ENCODE results near the gene NGEF. TPM values are rescaled to one million over a fixed set of nuclear protein-coding genes. Genes with fewer than 3 reads are reported as not detected.
A peak's percentile ranks its signal among the peaks of the same experiment; 100 is the strongest.

The NGEF gene
- total RNA-seq, 2 experiments from 2014 or later = not detected

DNA sequence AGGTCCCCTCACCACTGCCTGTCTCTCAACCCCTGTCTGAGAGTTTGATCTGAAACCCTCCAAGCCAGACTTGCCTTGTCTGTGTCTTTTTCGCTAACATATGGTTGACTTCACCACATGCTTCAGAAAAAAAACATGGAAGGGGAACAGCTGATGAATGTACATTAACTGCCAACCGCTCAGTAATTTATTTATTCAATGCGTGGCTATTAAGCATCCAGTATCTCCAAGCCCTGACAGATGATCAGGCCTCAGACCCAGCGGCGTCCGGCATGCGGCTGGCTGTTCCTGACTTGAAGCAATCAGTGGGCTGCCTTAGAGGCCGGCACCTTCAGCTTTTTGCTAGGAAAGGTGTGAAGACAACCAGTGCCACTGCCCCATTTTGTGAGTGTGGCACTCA lies 62.3 kb downstream of the NGEF start:
- no peak overlapping the region for H3K27ac Mint-ChIP-seq
- no peaks in the 10 kb centered on the region for H3K4me1 Mint-ChIP-seq
- H3K27me3 Mint-ChIP-seq = peaks cover 4% of the 10 kb centered on the region
- ATAC-seq (ENCODE audit: low read depth) (no peak), DNase-seq (no peak)
- POLR2A ChIA-PET = no interaction called here
- no peaks in the 10 kb centered on the region for H3K9me3 Mint-ChIP-seq
- H3K4me3 Mint-ChIP-seq = no peak overlapping the region
- H3K36me3 Mint-ChIP-seq = no peaks in the 10 kb centered on the region

DNA sequence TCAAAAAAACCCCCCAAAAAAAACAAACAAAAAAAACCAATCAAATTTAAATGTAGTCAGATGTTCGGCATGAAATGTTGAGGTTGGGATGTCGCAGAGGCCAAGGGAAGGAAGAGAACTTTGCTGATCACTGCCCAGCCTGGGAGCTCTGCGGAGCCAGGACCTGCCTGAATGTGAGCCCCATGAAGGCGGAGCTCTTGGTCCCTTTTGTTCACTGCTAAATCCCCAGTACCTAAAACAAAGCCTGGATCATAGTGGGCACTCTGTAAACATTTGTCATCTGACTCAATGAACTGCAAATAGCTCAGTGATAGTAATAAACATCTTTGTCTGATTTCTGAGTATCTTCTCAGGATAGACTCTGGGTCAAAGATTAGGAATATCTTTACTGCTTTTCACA lies 64.0 kb downstream of the NGEF start:
- Mint-ChIP-seq H3K4me3 (no peak overlapping the region), H3K4me1 (no peaks in the 10 kb centered on the region), H3K36me3 (no peaks in the 10 kb centered on the region), H3K9me3 (no peaks in the 10 kb centered on the region), H3K27ac (no peak overlapping the region), H3K27me3 (peaks cover 4% of the 10 kb centered on the region)
- POLR2A ChIA-PET = no interaction called here
- ATAC-seq (ENCODE audit: low read depth) (no peak), DNase-seq (no peak)

DNA sequence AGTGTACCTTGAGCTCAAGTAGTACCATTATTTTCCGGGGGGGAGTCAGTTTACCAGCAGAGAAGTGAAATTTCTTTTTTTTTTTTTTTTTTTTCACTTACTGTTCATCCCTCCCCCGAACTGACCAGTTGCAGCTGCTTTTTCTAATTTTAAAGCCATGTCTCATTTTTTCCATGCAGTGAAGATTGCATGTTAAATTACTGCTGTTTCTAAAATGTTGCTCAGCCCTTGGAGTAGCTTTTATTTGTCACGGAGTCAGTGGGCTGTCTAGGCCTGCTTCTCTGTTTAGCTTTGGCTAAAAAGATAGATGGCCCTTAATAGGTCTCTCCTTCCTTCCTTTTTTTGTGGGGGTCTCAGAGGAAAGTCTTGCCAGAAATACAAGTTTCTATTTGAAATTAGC lies 70.2 kb downstream of the NGEF start:
- POLR2A ChIA-PET = no interaction called here
- ATAC-seq (ENCODE audit: low read depth) (no peak), DNase-seq (no peak)
- Mint-ChIP-seq H3K27me3 (peaks cover 6% of the 10 kb centered on the region), H3K4me1 (no peaks in the 10 kb centered on the region), H3K36me3 (no peaks in the 10 kb centered on the region), H3K9me3 (peaks cover 2% of the 10 kb centered on the region), H3K4me3 (no peak overlapping the region), H3K27ac (no peak overlapping the region)

DNA sequence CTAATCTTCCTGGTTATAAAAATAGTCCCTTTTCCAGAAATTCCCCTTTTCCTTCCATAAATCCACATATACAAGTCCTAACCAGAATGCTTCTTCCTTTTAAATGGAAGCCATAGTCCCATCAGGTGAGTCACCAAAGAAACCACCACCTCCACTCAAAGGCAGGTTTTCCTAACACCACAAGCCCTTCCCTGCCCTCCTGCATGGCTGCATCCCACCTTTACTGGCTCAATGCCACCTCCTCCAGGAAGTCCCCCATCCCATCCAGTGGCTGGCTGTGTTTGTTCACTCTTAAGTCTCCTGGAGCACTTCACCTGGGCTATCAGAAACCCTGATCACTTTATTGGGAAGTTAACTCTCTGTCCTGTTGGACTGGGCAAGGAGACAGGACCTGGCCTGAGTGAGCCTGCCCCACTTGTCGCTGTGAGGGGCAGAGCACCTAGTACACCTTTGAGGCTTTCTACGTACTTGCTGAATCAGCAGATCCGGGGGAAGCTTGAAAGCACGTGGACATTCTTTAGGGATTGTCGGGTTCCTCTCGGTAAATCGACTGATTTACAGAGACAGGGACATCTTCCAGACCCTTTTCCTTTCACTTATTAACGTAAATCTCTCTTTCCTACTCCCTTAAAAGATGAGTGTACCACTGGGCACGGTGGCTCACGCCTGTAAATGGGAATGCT lies 71.0 kb downstream of the NGEF start:
- H3K4me1 Mint-ChIP-seq = no peaks in the 10 kb centered on the region
- H3K4me3 Mint-ChIP-seq = no peak overlapping the region
- peaks cover 13% of the 10 kb centered on the region for H3K27me3 Mint-ChIP-seq
- DNase-seq (no peak), ATAC-seq (ENCODE audit: low read depth) (no peak)
- H3K27ac Mint-ChIP-seq = no peak overlapping the region
- H3K36me3 Mint-ChIP-seq = no peaks in the 10 kb centered on the region
- H3K9me3 Mint-ChIP-seq = peaks cover 2% of the 10 kb centered on the region
- POLR2A ChIA-PET = no interaction called here

DNA sequence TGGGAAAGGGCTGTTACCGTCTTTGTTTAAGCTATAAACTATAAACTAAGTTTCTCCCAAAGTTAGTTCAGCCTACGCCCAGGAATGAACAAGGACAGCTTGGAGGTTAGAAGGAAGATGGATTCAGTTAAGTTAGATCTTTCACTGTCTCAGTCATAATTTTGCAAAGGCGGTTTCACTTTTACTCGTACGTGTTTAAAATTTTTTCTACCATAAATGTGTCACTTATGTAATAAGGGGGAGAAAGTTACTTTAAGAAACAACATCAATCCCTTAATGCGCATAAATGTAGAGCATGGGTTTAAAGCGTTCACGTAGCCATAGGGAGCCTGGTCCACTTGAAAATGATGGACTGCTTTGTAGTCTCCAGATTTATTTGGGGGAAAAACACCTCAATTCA lies 71.7 kb downstream of the NGEF start:
- H3K4me3 Mint-ChIP-seq = no peak overlapping the region
- ATAC-seq (ENCODE audit: low read depth) (no peak), DNase-seq (no peak)
- H3K4me1 Mint-ChIP-seq = no peaks in the 10 kb centered on the region
- peaks cover 2% of the 10 kb centered on the region for H3K9me3 Mint-ChIP-seq
- H3K27me3 Mint-ChIP-seq = peaks cover 14% of the 10 kb centered on the region
- no peaks in the 10 kb centered on the region for H3K36me3 Mint-ChIP-seq
- POLR2A ChIA-PET = no interaction called here
- H3K27ac Mint-ChIP-seq = no peak overlapping the region

DNA sequence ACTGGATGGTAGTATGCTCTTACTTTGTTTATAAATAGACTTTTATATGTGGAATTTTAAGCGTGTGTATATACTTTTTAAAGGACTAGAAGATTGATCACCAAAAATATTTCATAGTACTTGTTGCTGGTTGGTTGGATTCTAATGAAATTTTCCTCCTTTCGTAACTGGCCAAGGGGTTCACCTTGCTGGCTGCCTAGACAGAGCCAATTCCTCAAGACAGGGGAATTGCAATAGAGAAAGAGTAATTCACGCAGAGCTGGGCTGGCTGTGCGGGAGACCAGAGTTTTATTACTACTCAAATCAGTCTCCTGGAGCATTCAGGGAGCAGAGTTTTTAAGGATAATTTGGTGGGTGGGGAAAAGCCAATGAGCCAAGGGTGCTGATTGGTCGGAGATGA lies 72.3 kb downstream of the NGEF start:
- DNase-seq (no peak), ATAC-seq (ENCODE audit: low read depth) (no peak)
- Mint-ChIP-seq H3K27me3 (peaks cover 16% of the 10 kb centered on the region), H3K4me1 (no peaks in the 10 kb centered on the region), H3K36me3 (no peaks in the 10 kb centered on the region), H3K27ac (no peak overlapping the region), H3K4me3 (no peak overlapping the region), H3K9me3 (peaks cover 2% of the 10 kb centered on the region)
- POLR2A ChIA-PET = no interaction called here

DNA sequence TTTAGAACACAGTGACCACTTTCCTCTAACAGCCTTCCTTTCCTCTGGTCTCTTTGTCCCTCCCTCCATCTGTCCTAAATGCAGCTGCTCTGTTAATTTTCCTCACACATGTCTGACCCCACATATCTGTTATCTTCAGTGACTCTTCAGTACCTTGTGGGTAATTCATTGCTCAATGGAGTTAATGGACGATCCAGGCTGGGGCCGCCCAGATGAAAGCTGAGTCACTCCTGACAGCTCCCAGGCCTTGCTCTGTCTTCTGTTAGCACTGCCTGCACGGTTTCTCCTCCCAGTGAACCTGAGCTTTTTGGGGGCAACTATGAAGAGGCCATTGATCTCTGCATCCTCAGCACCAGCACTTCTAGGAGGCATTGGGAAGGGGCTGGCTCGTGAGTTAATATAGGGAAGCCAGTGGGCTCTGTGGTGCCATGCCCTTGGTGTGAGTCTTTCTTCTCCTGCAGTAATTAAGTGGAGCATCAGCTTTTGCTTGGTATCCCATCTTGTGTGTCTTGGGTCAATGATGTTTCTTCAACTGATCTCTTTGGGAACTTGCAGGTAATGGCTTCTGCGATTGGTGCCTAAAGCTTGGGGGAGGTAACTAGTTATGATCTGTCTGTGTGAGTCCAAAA lies 75.7 kb downstream of the NGEF start:
- H3K36me3 Mint-ChIP-seq = no peaks in the 10 kb centered on the region
- no peak overlapping the region for H3K4me3 Mint-ChIP-seq
- POLR2A ChIA-PET = no interaction called here
- H3K27ac Mint-ChIP-seq = no peak overlapping the region
- peaks cover 18% of the 10 kb centered on the region for H3K27me3 Mint-ChIP-seq
- no peaks in the 10 kb centered on the region for H3K4me1 Mint-ChIP-seq
- DNase-seq = no peak
- peaks cover 2% of the 10 kb centered on the region for H3K9me3 Mint-ChIP-seq
- no peak for ATAC-seq (ENCODE audit: low read depth)

DNA sequence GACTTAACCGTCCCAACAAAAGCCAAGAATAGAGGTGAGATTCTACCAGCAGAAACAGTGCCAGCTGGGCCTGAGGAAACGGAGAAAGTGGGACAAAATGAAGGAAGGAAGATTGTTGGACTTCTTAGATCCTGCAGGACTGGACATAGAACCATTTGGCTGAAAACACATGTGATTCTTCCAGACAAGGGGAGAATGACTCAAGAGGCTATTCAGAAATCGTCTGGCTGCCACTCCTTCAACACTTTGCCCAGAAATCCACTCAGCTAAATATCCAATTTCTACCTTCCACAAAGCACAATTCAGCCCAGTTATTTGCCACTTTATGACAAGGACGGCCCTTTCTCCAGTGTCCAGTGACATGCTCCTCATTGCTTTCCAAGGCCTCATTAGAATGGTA lies 81.4 kb downstream of the NGEF start:
- DNase-seq (no peak), ATAC-seq (ENCODE audit: low read depth) (no peak)
- POLR2A ChIA-PET = no interaction called here
- Mint-ChIP-seq H3K4me3 (no peak overlapping the region), H3K36me3 (no peaks in the 10 kb centered on the region), H3K4me1 (no peaks in the 10 kb centered on the region), H3K27ac (no peak overlapping the region), H3K27me3 (peaks cover 46% of the 10 kb centered on the region), H3K9me3 (no peaks in the 10 kb centered on the region)

DNA sequence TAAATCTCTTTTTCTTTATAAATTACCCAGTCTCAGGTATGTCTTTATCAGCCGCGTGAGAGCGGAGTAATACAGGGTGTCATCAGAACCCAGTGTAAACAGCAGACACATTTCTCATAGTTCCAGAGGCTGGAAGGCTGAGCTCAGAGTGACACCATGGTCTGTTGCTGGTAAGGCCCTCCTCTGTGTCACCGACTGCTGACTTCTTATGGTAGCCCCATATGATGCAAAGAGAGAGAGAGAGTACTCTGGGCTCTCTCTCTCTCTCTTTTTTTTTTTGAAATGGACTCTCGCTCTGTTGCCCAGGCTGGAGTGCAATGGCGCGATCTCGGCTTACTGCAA lies 83.0 kb downstream of the NGEF start:
- POLR2A ChIA-PET = no interaction called here
- no peak overlapping the region for H3K4me3 Mint-ChIP-seq
- H3K9me3 Mint-ChIP-seq = no peaks in the 10 kb centered on the region
- H3K27me3 Mint-ChIP-seq = peaks cover 58% of the 10 kb centered on the region
- H3K27ac Mint-ChIP-seq = no peak overlapping the region
- no peaks in the 10 kb centered on the region for H3K4me1 Mint-ChIP-seq
- no peak for ATAC-seq (ENCODE audit: low read depth)
- no peak for DNase-seq
- H3K36me3 Mint-ChIP-seq = no peaks in the 10 kb centered on the region

DNA sequence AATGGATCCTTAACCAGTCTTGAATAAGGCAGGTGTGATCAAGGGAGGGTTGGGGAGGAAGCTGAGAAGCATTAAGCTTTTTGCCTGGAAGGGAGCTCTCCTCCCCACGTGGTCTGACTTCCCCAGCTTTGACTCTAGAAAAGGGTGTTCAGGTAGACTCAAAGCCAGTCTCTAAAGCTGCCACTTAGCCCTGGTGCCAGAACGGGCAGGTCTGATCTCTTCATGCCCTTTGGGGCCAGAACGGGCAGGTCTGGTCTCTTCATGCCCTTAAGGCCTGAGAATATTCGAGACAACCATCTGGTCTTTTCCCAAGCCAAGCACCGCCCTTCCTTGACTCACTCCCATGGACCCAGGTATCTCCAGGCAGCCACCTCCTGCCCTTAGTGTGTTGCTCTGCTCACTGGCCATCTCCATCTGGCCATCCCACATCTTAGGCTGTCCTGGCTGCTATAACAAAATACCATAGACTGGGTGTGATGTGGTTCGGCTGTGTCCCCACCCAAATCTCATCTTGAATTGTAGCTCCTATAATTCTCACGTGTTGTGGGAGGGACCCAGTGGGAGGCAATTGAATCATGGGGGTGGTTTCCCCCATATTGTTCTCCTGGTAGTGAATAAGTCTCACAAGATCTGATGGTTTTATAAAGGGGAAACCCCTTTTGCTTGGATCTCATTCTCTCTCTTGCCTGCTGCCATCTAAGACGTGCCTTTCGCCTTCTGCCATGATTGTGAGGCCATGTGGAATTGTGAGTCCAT lies 83.6 kb downstream of the NGEF start:
- no peak for ATAC-seq (ENCODE audit: low read depth)

DNA sequence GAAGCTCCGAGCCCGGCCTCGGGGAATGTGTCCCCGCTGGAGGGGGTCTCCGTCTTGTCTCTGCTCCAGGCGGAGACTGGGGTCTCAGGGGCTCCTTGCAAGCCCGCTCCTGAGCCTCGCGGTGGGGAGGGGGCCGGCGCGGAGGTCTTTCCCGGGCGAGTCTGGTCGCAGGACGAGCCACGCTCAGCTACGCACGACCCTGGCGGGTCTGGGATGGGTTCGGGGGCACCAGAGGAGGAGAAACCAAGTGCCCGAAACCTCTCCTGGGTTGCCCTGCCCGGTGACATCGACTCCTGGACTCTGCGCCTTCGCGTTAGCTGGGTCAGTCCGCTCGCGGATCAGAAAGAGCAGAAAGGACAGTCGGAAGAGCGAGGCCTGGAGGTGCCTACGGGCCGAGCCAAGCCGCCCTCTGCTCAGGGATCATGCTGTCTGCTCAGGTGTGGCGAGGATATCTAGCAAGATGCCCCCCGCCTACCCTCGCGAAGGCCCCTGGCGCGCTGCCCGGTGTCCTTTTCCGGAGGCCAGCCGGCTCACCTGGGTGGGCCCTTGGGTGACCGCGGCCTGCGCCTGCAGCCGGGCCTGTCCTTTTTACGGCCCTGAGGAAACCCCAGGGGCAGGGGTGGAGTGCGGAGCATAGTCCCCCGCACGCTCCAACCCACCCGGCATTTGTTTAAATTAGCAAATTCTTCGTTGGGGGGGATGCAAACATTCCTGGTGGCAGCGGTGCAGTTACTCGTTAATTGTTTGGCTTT lies 84.3 kb downstream of the NGEF start:
- POLR2A ChIA-PET = no interaction called here
- peaks cover 67% of the 10 kb centered on the region for H3K27me3 Mint-ChIP-seq
- no peaks in the 10 kb centered on the region for H3K4me1 Mint-ChIP-seq
- H3K9me3 Mint-ChIP-seq = no peaks in the 10 kb centered on the region
- peak overlapping the region; percentile 39 for H3K4me3 Mint-ChIP-seq
- H3K27ac Mint-ChIP-seq = peak overlapping the region; percentile 56
- no peak for ATAC-seq (ENCODE audit: low read depth)
- DNase-seq = no peak
- no peaks in the 10 kb centered on the region for H3K36me3 Mint-ChIP-seq

More for the DNA sequence above, 83.6 kb downstream of the NGEF start:
- H3K4me1 Mint-ChIP-seq = no peaks in the 10 kb centered on the region
- H3K27me3 Mint-ChIP-seq = peaks cover 64% of the 10 kb centered on the region
- peak overlapping the region; percentile 56 for H3K27ac Mint-ChIP-seq
- POLR2A ChIA-PET = no interaction called here
- no peak for DNase-seq
- peak overlapping the region; percentile 39 for H3K4me3 Mint-ChIP-seq
- no peaks in the 10 kb centered on the region for H3K36me3 Mint-ChIP-seq
- H3K9me3 Mint-ChIP-seq = no peaks in the 10 kb centered on the region

DNA sequence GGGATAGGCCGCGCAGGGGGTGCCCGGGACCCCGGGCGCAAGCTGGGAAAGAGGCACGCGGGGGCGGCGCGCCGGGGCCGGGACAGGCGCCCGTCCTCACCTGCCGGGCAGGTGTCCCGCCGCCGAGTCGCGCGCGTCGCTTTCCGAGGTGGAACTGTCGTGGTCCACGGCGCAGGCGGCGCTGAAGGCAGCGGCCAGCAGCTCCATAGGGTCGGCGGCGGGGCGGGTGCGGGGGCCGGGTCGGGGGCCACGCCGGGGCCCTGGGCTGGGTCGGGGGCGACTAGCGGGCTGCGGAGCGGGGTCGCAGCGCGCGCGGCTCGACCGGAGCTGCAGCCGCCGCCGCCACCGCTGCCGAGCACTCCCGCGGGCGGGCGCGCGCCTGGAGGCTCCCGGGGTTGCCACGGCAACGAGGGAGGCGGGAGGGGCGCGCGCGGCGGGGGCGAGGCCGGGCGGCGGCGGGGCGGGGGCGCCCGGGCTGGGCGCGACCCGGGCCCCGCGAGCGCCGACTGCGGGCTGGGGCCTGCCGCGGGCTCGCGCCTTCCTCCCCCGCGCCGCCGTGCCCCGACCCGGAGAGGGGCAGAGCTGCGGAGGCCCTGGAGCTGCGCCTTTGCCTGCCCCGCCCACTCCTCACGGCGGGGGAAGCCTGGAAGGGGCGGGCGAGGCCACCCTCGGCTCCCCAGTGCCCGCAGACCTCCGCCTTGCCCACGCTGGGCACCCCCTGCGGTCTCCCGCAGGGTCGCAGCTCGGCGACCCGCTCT lies 85.1 kb downstream of the NGEF start:
- H3K27ac Mint-ChIP-seq = no peak overlapping the region
- peaks cover 72% of the 10 kb centered on the region for H3K27me3 Mint-ChIP-seq
- ATAC-seq (ENCODE audit: low read depth) (peak; percentile 34), DNase-seq (peak; percentile 40)
- no peak overlapping the region for H3K4me3 Mint-ChIP-seq
- H3K9me3 Mint-ChIP-seq = no peaks in the 10 kb centered on the region
- no peaks in the 10 kb centered on the region for H3K36me3 Mint-ChIP-seq
- H3K4me1 Mint-ChIP-seq = no peaks in the 10 kb centered on the region
- POLR2A ChIA-PET = no interaction called here

All from activated naive CD8-positive, alpha-beta T cell treated with anti-CD3 and anti-CD28 coated beads, Interleukin-2, amount 10 ng/mL, durations not matched to agents 7 days and 5 days (primary cell).